ENCODE measurements around the gene TCERG1.

The TCERG1 gene

GRCh38 chr5:146446861-146447733 is at the start of gene TCERG1:
Gene TCERG1, plus strand, starts transcription at chr5:146447333. Its CDS starts 17 bp downstream, at chr5:146447350.
- peak; percentile 93 to 96 for DNase-seq (ENCODE audit: low read depth in 2 of 2)

DNA sequence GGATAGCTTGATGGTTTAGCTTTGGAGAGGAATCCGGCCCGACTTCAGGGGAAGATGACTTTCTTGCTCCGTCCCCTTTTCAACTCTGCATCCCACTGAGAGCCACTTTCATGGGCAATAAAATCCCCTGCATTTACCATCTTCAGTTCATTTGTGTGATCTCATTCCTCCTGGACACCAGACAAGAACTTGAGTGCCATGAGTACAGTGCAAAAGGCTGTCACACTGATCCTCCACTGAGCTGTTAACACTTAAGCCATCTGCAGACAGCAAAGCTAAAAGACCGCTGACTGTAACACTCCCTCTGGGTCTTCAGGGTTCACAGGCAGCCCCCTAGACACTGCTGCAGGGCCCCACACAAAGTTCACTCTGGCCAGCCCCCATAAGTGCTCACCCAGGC is 48.3 kb upstream of the TCERG1 start:
- no peak for DNase-seq (ENCODE audit: low read depth in 2 of 2)

- DNase-seq (ENCODE audit: low read depth in 2 of 2), result no peak
Measured at GRCh38 chr5:146399481-146399880, 47.7 kb upstream of the TCERG1 start.

- no peak for DNase-seq (ENCODE audit: low read depth in 2 of 2)
Measured at GRCh38 chr5:146400201-146400600, 46.9 kb upstream of the TCERG1 start.

DNA sequence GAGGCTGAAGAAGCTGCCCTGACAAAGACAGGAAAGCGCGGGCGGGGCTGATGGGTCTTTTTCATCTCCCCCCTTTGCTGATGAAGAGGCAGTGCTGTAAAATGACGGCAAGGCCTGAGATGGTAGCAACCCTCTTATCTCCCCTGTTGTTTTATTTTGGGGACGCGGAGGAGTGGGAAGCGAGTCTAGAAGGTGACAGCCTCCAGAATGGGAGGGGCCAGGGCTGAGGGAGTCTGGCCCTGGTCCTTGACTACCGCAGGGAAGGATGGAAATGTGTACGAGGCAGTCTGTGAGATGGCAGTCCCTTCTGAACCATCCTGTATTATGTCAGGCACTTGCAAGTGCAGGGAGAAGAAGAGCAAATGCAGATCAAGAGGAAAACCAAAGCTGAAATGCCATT is 46.1 kb upstream of the TCERG1 start:
- DNase-seq (ENCODE audit: low read depth in 2 of 2), result no peak

DNA sequence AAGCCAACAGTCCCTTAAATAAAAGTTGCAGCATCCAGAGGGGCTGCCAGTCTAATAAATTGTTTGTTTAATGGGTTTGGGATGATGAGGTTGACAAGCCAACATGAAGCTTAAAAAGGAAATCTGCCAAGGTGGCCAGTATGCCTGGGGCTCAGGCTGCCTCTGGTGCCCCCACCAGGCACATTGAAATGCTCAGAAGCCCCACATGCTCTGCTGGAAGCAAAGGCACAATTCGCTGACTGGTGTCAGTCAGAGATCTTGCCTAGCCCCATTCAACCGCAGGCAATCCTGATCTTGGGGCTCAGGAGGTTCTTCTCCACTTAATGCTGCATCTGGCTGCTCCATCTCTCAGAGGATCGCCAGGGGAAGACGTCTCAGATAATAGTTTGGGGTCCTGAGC is 44.2 kb upstream of the TCERG1 start:
- DNase-seq (ENCODE audit: low read depth in 2 of 2), result no peak

DNA sequence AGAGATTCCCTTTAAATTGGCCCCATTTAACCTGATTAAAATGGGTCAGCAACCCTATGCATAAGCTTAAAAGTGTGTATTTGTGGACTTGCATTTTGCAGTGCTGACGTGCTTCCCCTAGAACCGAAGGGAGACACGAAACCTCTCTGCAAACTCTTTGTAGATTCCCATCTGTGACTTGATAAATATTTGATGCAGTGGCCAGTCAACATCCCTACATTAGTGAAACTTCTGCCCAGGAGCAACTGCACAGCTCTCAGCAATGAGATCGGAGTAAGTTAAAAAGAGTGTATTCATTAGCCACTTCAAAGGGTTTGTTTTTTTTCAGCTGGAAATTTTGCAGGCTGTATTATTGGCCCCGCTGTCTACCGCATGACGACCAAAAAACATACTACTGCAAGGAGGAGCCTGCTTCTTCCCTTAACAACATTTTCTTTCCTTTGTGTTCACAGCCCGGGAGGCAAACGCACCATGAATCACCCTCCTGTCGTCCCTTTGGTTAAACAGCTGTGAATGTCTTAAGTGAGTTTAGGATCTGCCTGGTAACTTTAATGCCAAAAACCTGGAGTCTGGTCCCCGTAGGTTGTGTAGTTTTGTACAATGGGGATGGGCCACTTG is 38.0 kb upstream of the TCERG1 start:
- DNase-seq (ENCODE audit: low read depth in 2 of 2), result no peak

- no peak for DNase-seq (ENCODE audit: low read depth in 2 of 2)
Measured at GRCh38 chr5:146410272-146410671, 36.9 kb upstream of the TCERG1 start.

GRCh38 chr5:146419696-146420095 is 27.4 kb upstream of the TCERG1 start:
- no peak for DNase-seq (ENCODE audit: low read depth in 2 of 2)

- no peak for DNase-seq (ENCODE audit: low read depth in 2 of 2)
Measured at GRCh38 chr5:146425023-146425422, 22.1 kb upstream of the TCERG1 start.

GRCh38 chr5:146426305-146426704 is 20.8 kb upstream of the TCERG1 start:
- no peak for DNase-seq (ENCODE audit: low read depth in 2 of 2)

- DNase-seq (ENCODE audit: low read depth in 2 of 2), result no peak
Measured at GRCh38 chr5:146426853-146427618, 20.1 kb upstream of the TCERG1 start.

DNA sequence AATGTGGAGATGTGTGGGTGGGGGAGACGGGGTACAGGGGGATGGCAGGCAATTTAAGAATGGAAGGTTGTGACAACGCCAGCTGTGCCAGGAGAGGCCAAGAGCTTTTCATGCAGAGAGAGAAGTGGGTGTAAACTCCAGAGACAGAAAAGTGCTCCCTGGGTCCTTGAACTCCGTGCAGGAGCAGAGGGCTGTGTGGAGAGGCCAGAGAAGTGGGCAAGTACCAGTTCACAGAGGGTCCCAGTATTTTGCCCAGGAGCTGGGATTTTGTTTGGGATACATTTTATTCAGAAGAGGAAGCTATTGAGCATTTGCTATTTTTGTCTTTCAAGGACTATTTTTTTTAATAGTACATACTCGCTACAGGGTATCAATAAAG is 19.5 kb upstream of the TCERG1 start:
- DNase-seq (ENCODE audit: low read depth in 2 of 2), result no peak

- DNase-seq (ENCODE audit: low read depth in 2 of 2), result no peak
Measured at GRCh38 chr5:146428658-146429057, 18.5 kb upstream of the TCERG1 start.

DNA sequence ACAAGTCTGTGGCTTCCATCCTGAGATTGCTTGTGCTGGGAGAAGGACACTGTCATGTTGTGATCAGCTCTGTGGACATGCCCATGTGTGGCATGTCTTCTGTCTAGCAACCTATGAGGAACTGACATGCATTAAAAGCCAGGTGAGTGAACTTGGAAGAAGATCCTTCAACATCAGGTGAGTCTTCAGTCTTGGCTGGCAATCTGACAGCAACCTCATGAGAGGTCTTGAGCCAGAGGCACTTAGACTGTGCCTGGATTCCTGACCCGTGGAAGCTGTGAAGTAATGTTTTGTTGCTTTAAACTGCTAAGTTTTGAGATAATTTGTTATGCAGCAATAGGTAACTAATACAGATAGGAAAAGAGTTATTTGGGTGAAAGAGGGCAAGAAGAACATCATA is 6.8 kb upstream of the TCERG1 start:
- DNase-seq (ENCODE audit: low read depth in 2 of 2), result no peak

DNA sequence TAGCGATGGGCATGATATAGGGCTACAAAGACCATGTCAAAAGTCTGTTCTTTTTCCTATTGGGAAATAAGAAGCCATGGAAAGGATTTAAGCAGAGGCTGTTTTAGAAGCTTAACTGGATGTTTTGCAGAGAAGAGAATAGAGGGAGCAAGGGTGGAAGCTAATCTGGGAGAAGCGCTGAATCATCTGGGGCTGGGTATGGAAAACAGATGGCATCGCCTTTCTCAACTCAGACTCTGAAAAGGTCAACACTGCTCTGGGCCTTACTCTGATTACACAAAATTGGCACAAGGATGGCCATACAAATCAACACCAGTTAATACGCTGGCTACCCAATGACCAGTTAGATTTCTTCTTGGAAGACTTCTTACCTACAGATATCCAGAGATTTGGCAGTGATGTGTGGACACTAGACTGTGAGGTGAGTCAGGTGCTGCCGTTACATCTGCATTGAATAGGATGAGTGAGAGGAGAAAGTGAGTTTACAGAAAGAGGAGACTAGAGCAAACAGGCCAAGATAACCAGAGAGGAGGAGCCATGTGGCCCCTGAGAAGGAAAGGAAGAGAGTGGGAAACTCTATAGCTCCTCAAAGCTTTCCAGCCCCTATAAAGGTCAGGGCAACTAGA is 6.2 kb upstream of the TCERG1 start:
- DNase-seq (ENCODE audit: low read depth in 2 of 2), result no peak

GRCh38 chr5:146441896-146442295 is 5.2 kb upstream of the TCERG1 start:
- no peak for DNase-seq (ENCODE audit: low read depth in 2 of 2)

- peak in 1 of 2 donors; percentile 27 for DNase-seq (ENCODE audit: low read depth in 2 of 2)
Measured at GRCh38 chr5:146447734-146448380, 724 bp downstream of the TCERG1 start.

DNA sequence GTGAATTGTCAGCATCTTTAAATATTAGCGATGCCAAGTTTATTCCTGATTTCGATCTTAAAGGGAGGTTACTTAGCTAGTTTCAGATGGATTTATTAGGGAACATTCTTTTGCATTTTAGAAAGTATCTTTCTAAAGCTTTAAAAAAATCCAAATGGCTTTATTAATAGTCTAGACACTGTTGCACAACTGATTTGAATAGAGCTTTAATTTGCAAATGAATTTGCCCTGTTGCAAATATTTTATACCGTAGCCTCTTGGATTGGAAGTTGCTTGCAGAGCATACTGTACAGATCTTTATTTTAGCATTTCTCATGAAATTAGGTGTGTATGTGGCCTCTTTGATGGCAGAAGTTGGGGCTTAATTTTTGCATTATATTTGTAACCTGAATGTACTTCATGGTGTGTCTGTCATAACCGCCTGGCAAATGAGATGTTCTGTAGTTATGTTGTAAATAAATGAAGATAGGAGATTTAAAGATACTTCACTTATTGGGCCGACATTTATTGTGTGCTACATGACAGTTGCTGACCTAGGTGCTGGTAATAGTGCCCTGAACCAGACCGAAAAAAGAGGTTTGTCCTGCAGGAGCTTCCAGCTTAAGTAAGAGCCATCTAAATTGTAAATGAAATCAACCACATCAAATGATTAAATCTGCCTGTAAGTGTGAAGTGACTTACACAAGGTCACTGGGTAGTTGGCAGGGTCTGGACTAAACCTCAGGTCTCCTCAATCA is 1.8 kb downstream of the TCERG1 start:
- no peak for DNase-seq (ENCODE audit: low read depth in 2 of 2)

DNA sequence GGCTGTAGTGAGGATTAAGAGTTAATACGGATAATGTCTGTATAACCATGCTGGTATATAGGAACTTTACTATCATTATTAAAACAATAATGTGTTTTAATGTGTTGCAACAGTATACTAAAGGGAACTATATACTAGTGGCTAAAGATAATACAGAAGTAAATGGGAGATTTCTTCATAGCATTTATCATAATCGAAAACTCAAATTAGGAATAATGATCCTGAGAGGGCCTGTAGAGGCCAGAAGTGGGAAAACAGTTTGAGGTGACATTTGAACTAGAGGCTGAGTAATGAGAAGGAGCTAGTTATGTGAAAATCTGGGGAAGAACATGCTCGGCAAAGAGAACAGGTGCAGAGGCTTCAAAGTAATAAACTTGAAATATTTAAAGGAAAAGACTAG is 2.9 kb downstream of the TCERG1 start:
- DNase-seq (ENCODE audit: low read depth in 2 of 2), result no peak

DNA sequence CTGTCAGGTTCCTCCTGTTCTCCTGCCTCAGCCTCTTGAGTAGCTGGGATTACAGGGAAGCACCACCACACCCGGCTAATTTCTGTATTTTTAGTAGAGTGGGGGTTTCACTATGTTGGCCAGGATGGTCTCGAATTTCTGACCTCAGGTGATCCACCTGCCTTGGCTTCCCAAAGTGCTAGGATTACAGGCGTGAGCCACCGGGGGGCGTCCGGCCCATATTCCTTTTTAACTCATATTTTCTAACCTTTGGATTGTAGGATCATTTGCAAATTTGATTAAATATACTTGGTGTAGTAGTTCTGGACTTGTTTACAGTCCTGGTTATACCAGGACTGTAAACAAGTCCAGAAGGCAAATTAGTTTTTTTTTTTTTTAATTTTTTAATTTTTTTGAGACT is 4.3 kb downstream of the TCERG1 start:
- no peak for DNase-seq (ENCODE audit: low read depth in 2 of 2)

All from activated CD8-positive, alpha-beta memory T cell treated with anti-CD3 and anti-CD28 coated beads for 4 hours (primary cell).